GM12865 (cell line): ENCODE results near the gene HTR3A.

Source experiments
- DNase-seq: peaks from one replicate; pipeline ENCODE4 v3.0.0; 2010; ENCODE audit warnings: low read depth
- H3K4me3 ChIP-seq: 2 replicates; pipeline ENCODE4 v1.5.1; 2011; ENCODE audit warnings: mild to moderate bottlenecking, low read depth, low read length, control low read depth
- CTCF ChIP-seq: IDR thresholded peaks from 2 replicates; pipeline ENCODE4 v1.5.1; 2011; ENCODE audit warnings: low read length, control low read depth, low read depth, inconsistent platforms; ENCODE audit not compliant: insufficient read depth; ENCODE audit errors: missing control alignments

The HTR3A gene

GRCh38 chr11:114027926-114028325 lies 53.0 kb downstream of the HTR3A start:
- no peak for TF ChIP-seq CTCF
- H3K4me3 ChIP-seq, result no peak overlapping the region
- no peak for DNase-seq

GRCh38 chr11:114031246-114031966 lies 56.5 kb downstream of the HTR3A start:
- no peak overlapping the region for H3K4me3 ChIP-seq
- DNase-seq, result no peak
- no peak for TF ChIP-seq CTCF

- H3K4me3 ChIP-seq, result no peak overlapping the region
- no peak for TF ChIP-seq CTCF
- DNase-seq, result no peak
These were observed 57.0 kb downstream of the HTR3A start for GRCh38 chr11:114031967-114032320.

- H3K4me3 ChIP-seq, result no peak overlapping the region
- DNase-seq, result no peak
- no peak for TF ChIP-seq CTCF
These were observed 58.2 kb downstream of the HTR3A start for GRCh38 chr11:114033066-114033465.

- H3K4me3 ChIP-seq, result no peak overlapping the region
- DNase-seq, result no peak
- no peak for TF ChIP-seq CTCF
These were observed 58.7 kb downstream of the HTR3A start for GRCh38 chr11:114033572-114033971.

GRCh38 chr11:114034956-114035355 lies 60.0 kb downstream of the HTR3A start:
- no peak overlapping the region for H3K4me3 ChIP-seq
- no peak for TF ChIP-seq CTCF
- no peak for DNase-seq
